Measurements from ENCODE around the gene PCID2.

DNA sequence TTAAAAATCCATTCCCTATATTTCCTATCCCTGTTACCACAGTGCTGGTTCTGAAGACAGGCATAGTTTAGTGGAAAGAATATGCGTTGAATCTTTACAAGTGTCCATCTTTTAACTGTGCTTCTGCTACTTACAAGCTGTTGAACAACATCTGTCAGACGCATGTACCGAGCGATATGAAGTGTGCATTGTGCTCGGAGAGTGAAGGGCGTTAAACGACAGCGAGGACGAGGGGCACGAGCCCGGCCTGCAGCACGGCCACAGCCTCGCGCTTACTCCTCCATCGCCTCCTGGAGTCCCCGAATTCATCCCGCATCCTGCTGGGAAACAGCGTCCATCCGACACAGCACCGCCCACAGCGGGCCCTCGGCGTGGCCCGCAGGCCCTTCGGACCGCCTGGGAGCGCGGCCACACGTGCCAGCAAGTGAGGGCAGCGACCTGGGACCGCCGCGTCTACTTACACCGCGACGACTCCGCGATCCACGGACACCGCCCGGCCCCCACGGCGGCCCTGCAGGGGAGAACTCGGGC lies 514 bp downstream of the PCID2 start:
- TF ChIP-seq, protein P1, sequence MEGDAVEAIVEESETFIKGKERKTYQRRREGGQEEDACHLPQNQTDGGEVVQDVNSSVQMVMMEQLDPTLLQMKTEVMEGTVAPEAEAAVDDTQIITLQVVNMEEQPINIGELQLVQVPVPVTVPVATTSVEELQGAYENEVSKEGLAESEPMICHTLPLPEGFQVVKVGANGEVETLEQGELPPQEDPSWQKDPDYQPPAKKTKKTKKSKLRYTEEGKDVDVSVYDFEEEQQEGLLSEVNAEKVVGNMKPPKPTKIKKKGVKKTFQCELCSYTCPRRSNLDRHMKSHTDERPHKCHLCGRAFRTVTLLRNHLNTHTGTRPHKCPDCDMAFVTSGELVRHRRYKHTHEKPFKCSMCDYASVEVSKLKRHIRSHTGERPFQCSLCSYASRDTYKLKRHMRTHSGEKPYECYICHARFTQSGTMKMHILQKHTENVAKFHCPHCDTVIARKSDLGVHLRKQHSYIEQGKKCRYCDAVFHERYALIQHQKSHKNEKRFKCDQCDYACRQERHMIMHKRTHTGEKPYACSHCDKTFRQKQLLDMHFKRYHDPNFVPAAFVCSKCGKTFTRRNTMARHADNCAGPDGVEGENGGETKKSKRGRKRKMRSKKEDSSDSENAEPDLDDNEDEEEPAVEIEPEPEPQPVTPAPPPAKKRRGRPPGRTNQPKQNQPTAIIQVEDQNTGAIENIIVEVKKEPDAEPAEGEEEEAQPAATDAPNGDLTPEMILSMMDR (IDR thresholded peaks at IDR 0.05), result no peak
- no peak for TF ChIP-seq POLR2A (IDR thresholded peaks at IDR 0.05)

Data from Peyer's patch (tissue), 4 donors.